ENCODE data around the gene MYLK3.

MYLK3 gene

DNA sequence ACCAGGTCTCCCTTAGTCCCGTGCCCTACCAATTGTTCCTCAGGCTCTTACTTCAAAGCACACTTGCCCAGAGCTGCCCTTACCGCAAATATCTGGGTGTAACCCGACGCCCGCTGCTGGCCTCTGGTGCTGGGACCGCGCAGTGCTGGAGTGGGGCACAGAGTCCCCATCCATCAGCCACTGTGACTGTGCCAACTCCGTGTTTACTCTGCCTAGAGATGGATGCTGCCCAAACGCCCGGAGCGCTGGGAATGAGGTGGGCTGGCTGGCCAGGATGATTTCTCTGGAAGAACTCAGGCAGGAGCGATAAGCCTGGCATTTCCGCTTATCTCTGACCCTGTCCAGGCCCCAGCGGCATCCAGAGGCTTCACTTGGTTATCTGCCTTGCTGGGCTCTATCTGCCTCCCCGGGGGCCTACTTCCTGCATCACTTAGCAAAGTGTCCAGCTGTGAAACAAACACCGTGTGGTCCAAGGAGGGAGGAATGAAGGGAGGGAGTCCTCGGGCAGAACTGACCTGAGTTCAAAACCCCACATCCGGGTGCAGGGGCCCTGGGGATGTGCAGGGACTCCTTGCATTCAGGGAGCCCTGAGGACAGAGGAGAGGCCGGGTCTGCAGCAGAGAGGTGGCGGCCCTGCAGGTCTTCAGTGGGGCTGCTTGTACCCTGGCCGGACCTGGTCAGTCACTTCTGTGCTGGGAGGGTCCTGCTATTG is 9.4 kb upstream of the MYLK3 start:
- no peak for DNase-seq (ENCODE audit: low spot score)

DNA sequence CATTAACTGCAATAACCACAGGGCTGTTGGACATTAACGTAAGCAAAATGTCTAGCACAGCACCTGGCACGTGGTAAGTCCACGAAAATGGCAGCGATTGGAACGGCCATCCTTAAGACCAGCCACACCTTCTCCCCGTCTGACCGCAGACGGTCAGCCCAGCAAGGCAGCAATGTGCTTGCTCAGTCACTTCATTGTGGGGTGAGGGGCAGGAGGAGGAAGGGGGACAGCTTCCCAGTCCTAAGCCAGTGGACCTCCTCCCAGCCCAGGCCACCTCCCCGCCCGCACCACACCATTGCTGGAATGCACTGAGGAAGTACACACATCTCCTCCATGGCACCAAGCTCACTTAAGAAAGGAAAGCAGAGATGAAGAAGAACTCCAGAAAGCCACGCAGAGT is 8.6 kb upstream of the MYLK3 start:
- DNase-seq (ENCODE audit: low spot score) = no peak

DNA sequence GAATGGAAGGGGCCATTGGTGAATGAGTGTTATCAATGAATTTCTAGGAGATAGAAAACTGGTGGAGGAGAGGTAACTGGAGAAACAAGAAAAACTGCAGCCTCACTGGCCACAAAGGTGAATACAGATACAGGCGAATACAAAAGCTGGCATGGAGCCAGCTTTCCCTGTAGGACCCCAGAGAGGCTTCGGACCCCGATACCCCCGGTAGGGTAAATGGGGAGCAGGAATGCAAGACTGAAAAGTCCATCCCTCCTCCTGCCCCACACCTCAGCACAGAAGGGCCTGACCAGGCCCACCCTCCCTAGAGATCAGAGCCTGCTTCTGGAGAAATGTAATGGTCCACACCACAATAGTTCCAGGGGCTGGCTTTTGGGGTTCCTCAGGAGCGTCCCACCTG is 4.9 kb upstream of the MYLK3 start:
- no peak for DNase-seq (ENCODE audit: low spot score)

DNA sequence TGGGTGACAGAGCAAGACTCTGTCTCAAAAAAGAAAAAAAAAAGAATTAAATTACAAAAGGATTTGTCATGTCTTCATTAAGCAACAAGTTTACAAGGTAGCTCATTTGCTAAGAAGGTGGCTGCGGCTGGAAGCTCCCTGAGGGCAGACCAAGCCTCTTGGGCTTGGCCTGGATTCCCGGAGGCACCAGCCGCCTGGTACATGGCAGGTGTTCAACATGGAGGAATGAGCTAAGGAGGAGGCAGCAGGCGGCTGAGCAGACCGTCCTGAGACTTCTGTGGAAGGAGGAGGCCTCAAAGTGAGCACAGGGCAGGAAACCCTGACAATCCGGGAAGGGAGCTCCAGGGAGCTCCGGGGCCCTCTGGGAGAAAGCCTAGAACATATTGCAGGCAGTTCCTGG is 3.2 kb upstream of the MYLK3 start:
- no peak for DNase-seq (ENCODE audit: low spot score)

DNA sequence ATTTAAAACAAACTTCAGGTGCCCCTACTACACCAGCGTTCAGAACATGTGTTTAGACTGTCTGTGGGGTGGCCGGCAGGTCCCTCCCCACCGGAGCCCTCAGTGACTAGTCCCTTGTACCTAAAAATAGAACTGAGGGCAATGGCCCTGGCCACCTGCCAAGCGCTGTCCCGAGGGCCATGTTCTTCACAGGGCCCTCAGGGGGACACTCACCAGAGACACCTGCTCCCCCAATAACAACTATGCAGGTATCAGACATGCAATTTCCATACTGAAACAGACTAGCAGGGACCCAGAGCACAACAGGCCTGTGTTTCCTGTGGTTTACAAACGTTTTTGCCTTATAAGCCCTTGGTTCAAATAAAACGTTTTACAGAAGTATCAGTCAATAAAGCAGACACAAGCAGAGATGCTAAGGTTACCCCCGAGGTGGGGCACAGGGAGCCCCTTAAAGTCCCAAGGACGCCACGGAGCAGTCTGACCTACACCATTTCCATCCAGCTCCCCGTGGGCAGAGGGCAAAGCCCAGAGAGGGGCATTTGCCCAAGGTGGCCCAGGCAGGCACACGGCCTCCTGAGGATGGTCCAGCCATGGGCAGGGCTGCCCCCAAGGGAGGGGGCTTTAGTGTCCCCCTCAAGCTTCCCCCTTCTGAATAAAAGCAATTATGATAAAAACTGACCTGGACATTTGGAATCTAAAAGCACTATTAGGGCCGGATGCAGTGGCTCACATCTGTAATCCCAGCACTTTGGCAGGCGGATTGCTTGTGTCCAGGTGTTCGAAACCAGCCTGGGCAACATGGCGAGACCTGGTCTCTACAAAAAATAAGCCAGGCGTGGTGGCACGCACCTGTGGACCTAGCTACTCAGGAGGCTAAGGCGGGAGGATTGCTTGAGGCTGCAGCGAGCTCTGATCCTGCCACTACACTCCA is 896 bp upstream of the MYLK3 start:
- DNase-seq (ENCODE audit: low spot score) = no peak

DNA sequence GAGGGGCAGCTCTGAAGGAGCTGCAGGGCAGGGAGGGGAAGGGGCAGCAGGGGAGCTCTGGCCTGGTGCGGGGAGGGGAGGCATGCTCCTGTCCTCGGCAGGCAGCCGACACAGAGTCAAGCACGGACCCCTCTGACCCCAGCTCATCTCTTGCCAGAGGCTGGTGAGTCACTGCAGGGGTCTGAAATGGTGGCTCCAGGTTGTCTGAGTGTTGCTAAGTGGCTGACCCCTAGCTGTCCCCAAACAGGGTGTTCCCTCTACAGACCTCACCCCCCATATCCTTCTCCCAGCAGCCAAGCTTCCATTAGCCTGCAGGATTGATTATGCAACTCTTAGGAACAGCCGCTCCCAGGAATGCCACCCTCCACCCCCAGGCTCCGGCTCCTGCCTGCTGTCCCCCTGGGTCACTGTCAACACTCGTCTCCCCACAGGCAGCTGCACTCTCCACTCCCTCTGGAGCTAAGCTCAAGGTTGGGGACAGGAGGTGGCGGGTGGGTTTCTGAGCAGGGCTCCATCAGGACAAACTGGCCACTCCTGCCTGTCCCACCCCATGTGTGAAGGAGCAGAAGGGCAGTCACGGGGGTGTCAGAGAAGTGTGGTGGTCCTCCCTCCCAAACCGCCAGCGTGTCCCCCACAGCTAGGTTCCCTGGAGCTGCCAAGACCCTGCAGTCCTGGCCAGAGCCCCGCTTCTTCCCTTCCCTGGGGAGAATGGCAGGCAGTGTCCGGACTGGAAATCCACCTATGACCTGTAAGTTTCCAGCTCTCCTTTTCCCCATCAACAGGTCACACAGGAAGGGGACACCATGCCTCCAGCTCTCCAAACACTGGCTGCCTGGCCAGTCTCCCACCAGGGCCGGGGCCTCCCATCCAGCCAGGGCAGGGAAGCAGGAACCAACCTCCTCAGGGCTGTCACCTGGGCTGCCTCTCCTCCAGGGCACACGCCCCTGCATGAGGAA is 1.0 kb downstream of the MYLK3 start:
- no peak for DNase-seq (ENCODE audit: low spot score)

DNA sequence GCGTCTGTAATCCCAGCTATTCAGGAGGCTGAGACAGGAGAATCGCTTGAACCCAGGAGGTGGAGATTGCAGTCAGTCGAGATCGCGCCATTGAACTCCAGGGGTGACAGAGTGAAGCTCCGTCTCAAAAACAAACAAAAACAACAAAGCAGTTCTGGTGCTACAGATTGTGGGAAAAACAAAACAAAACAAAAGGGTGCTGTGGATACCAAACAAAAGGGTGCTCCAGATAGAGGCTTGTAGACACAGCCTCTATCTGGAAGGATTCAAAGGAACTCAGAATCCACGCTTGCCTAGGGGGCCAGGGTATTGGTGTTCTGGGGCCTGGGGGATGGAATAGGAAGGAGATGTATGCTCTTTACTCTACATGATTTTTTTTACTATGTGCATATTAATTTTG is 2.5 kb downstream of the MYLK3 start:
- DNase-seq (ENCODE audit: low spot score) = no peak

DNA sequence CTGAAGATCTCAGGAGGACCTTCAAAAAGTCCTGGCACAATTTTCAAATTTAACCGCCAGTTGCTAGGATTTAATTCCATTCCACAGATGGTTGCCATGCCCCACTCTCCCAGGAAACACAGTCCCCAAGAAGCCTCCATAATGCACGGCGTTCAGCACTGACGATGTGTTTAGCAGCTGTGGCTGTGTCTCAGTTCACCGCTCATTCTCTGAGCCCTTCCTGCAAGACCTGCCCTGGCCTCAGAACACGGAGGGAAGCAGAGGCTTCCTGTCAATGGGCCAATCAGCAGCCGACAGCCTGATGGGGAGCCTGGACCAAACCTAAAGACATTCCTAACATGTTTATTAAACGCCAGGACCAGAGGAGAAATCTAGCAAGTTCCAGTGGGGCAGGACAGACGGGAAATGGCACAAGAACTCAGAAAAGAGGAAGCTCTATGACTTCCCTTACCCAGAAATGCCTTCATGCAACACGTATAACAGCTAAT is 4.9 kb downstream of the MYLK3 start:
- peak; percentile 75 for DNase-seq (ENCODE audit: low spot score)

DNA sequence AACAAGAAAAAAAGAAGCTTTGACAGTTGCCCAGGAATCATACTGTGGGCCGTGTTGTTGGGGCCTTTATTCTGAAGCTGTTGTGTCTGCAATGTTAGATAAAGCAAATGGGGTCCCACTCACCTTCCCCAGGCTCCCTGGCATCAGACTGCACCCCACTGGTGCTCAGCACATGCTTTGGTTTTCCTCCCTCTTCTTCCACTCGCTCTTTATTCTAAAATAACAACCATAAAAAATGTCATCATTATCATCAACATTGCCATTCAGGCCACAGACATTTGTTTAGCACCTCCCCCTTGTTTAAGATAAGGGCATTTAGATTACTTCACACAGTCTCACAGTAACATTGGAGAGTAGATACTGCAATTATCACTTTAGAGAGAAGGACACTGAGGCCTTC is 8.2 kb downstream of the MYLK3 start:
- DNase-seq (ENCODE audit: low spot score) = no peak

DNA sequence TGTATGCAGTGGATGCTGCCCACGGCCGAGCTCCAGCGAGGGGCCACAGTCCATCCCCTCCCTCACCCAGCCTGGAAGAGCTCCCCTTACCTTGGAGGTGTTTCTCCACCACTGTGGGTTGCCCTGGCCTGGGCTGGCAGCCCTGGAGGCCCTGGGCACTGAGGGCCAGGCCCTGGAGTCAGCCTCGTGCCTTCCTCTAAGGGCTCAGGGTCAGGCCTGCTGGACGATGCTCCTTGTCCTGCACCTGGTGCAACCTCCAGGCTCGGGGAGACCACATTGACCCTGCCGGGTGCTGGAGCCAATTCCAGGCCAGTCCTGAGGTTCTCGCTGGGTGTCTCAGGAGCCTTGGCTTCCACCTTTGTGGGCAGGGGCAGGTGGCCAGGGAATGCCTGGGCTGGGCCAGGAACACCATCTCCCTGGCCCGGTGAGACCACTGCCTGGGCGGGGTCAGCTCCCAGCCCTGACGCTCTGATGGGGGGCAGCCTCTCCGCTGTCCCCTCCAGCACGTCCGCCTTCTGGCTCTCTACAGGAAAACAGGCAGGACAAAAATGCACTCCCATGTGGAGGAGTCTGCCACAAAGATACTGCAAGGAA is 10.4 kb downstream of the MYLK3 start:
- no peak for DNase-seq (ENCODE audit: low spot score)

DNA sequence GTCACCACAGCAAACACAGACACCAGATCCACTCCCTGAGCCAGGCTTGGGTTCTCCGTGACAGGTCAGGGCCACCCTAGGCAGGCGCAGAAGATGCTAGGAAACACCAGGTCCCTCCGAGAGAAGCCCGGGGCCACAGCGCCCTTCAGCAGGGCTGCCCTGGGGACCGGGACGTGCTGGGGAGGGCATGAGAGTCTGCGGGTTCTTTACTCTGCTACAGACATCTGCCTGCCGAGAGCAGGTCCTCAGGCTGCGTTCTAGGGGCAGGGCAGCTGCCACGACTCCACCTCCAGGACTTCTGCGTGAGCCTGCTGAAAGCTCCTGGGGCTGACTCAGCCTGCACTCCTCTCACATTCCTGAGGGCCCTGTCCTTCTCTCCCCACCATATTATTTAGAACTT is 11.4 kb downstream of the MYLK3 start:
- DNase-seq (ENCODE audit: low spot score) = no peak

DNA sequence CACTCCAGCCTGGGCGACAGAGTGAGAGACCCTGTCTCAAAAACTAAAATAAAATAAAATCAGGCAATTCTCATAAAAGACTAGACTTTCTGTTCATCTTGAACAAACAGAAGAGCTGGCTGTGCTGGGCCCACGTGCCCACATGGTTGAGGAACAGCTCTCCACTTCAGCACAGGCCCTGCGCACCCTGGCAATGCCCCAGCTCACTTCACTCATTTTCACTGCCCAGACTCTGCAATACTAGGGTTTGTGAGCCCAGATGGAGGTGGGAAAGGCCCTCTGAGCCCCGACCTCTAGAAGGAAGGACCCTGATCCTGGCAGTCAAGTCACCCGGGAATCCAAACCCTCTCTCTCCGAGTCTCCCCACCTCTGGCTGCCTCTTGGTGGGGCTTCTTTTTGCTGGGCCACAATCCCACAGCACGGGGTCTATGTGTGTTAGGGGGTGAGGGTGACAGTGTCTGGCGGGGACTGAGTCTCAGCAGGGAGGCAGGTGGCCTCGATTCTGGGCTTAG is 14.8 kb downstream of the MYLK3 start:
- DNase-seq (ENCODE audit: low spot score) = no peak

DNA sequence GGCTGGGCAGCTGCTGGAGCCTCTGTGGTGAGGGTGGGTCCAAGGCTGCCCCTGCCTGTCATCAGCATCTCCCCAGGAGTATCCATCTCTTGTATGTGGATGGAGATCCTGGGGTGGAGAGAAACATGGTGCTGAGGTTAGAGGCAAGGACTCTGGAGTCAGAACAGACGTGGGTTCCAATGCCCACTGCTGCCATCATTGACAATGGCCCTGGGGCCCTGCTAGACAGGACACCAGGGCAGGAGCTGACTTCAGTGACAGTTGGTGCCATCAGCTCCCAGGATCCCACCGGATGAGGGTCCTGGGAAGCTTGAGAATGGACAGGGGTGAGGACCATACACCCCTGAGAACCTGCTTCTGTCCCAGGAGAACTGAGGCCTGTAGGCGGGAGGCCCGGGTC is 15.6 kb downstream of the MYLK3 start:
- DNase-seq (ENCODE audit: low spot score) = no peak

DNA sequence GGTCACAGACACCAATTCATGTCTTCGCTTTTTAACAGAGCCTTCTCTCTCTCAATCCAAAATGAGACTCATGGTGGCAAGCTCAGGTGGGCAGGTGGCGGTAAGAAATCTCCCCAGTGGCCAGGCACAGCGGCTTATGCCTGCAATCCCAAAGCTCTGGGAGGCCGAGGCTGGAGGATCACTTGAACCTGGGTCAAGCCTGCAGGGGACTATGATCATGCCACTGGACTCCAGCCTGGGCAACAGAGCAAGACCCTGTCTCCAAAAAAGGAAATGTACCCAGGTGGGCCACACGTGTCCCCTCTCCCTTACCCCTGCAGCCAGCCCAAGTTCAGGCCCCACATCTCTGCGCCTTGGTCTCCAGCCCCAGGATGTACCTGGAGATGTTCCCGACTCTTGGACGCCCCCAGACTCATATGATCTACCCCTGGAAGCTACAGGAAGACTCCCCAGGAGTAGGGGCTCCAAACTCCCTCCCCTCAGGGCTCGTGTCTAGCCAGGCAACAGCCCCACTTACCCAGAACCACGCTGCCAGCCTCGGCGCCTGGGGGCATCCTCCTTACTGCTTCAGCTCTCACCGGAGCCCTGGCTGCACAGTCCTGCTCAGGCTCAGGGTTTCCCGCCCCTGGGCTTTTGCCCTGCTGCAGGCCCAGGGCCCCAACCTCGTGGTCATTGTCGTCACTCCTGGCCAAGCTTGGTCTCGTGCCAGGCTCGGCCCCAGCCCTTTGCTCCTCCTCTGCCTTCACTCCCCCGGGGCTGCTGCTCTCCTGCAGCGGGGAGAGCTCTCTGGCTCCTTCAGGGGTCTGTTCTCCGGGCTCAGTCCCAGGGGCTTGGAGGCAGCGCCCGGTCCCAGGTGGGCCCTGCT is 16.2 kb downstream of the MYLK3 start:
- no peak for DNase-seq (ENCODE audit: low spot score)

DNA sequence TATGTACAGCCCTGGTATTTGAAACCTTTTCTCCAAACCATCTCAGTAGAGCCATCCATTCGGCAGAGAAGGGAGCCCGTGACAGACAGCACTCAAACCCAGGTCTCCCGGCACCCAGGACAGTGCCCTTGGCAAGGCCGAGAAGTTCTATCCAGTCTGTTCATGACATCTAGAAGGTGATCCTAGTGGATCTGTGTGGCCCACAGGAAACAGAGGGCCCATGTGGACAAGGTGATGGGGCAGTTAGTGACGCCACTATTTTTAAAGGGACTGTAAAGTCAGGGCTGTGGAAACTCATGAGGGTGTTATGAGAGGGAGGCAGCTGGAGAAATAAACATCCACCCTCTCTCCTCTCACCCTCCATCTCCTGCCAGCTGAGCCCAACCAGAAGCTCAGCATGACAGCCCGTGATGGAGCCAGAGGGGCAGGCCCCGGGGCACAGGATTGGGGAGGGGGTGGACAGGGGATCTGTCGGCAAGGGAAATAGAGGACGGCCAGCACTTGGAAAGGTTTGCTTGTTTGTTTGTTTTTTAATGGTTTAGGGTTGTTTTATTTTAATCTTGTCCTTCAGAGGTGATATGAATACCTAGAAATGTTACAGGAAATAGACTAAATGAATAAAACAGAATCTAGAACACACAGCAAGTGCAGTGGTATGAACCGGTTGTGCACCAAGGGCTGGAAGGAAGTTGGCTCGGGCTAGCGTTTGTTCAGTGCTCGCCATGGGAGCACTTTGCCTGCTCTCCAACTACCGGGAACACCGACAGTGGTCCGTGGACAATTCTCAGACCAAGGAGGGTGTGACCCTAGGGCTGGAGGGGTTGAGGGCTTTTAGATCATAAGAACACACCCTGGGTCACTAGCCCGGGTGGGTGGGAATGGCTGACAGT is 17.1 kb downstream of the MYLK3 start:
- no peak for DNase-seq (ENCODE audit: low spot score)

DNA sequence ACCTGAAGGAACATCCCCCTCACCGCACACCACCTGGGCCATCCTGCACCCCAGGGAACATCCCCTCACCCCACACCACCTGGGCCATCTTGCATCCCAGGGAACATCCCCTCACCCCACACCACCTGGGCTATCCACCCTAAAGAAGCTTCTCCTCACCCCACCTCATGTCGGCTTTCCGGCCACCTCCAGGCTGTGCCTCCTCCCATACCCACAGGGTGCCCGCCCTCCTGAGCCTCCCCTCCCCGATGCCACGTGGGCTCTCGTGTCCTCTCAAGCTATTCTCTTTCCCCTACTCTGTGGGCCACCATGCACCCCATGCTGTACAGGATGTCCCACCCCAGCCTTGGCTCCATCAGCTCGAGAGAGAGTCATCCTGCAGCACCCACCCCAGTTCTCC is 18.0 kb downstream of the MYLK3 start:
- no peak for DNase-seq (ENCODE audit: low spot score)

DNA sequence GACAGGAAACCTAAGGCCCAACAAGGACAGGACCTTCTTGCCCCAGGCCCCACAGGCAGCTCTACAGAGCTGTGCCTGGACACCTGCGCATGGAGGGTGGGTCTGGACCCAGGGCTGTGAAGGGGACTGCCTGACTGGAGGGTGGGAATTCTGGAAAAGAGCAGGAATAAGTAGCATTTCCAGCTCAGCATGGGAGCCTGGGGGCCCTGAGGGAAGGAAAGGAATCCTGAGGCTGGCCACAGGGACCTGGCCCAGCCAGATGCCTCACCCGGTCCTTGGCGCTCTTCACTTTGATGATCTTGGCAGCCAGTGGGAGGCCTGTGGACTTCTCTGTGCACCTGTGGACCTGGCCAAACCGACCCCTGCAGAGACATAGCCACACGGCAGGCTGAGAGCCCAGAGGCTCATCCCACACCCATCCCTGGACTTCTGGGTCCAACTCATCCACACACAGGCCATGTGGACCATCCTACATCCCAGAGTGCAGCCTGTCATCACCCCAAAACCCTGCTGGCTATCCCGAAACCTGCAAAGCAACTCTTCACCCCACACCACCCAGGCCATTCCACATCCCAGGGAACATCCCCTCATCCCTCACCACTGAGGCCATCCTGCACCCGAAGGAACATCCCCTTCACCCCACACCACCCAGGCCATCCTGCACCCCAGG is 18.7 kb downstream of the MYLK3 start:
- no peak for DNase-seq (ENCODE audit: low spot score)

DNA sequence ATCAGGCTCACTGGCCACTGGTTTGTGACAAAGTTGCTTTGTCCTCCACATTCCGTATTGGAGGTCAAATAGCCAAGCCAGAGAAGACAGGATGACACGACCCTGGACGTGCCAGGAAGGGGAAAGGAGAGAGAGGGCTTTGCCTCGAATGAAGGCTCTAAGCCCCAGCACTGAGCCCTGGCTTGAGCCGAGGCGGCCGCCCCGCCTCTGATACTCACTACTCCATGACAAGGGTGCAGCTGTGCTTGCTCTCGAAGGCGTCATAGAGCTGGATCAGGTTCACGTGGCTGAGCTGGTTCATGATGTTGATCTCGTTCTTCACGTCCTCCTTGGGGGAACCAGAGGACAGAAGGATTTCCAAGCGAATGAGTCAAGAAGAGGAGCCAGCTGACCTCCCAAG is 19.3 kb downstream of the MYLK3 start:
- DNase-seq (ENCODE audit: low spot score) = no peak

DNA sequence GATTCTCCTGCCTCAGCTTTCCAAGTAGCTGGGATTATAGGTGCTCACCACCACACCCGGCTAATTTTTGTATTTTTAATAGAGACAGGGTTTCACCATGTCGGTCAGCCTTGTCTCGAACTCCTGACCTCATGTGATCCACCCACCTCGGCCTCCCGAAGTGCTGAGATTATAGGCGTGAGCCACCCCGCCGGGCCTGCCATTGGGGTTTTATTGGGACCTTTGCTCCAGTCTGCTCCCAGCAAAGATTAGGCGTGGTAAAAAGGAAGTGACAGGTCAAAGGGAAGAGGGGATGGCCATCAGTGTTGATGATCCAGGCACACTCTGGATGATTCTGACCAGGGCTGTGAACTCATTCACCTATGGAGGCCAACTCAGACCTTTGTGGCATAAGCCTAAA is 20.5 kb downstream of the MYLK3 start:
- DNase-seq (ENCODE audit: low spot score) = no peak
